HG03039 (cell line): Measurements from ENCODE around the gene CTSC.
A peak's percentile ranks its signal among the peaks of the same experiment; 100 is the strongest.
"Not testable (repeated sequence)": the region's sequence is repeated elsewhere in the genome, so short reads cannot be mapped to it uniquely, and the experiment has no call there.

ENCODE experiments used
- ATAC-seq: cut with Tn5 transposase; IDR thresholded peaks from one replicate; pipeline ENCODE4 v1.9.1; 2021; ENCODE audit warnings: mild to moderate bottlenecking, moderate library complexity; ENCODE audit not compliant: unreplicated experiment

The CTSC gene

GRCh38 chr11:88322881-88323280, 14.7 kb downstream of the CTSC start:
- not testable (repeated sequence) for ATAC-seq

GRCh38 chr11:88321412-88321811, 16.1 kb downstream of the CTSC start:
- not testable (repeated sequence) for ATAC-seq

GRCh38 chr11:88320149-88320559, 17.4 kb downstream of the CTSC start:
- no peak for ATAC-seq

- no peak for ATAC-seq
Observed at GRCh38 chr11:88318017-88318416, 19.5 kb downstream of the CTSC start.

GRCh38 chr11:88317536-88317935, 20.0 kb downstream of the CTSC start:
- no peak for ATAC-seq

- ATAC-seq = no peak
Observed at GRCh38 chr11:88315981-88316441, 21.5 kb downstream of the CTSC start.

GRCh38 chr11:88315015-88315414, 22.5 kb downstream of the CTSC start:
- ATAC-seq = no peak

GRCh38 chr11:88313441-88313840, 24.1 kb downstream of the CTSC start:
- ATAC-seq = no peak

GRCh38 chr11:88312628-88313027, 24.9 kb downstream of the CTSC start:
- no peak for ATAC-seq

GRCh38 chr11:88310246-88310645, 27.3 kb downstream of the CTSC start:
- no peak for ATAC-seq

- ATAC-seq = no peak
Observed at GRCh38 chr11:88308576-88308975, 29.0 kb downstream of the CTSC start.

- peak; percentile 65 for ATAC-seq
Observed at GRCh38 chr11:88307749-88308425, 29.6 kb downstream of the CTSC start.

GRCh38 chr11:88306785-88307184, 30.8 kb downstream of the CTSC start:
- ATAC-seq = no peak

GRCh38 chr11:88305430-88305829, 32.1 kb downstream of the CTSC start:
- ATAC-seq = no peak

GRCh38 chr11:88304352-88304751, 33.2 kb downstream of the CTSC start:
- ATAC-seq = no peak

GRCh38 chr11:88303037-88303436, 34.5 kb downstream of the CTSC start:
- no peak for ATAC-seq

- peak; percentile 43 for ATAC-seq
Observed at GRCh38 chr11:88301488-88302140, 35.9 kb downstream of the CTSC start.

GRCh38 chr11:88300888-88301487, 36.5 kb downstream of the CTSC start:
- peak; percentile 56 for ATAC-seq

GRCh38 chr11:88297863-88298262, 39.7 kb downstream of the CTSC start:
- no peak for ATAC-seq

- ATAC-seq = no peak
Observed at GRCh38 chr11:88297421-88297820, 40.1 kb downstream of the CTSC start.

- no peak for ATAC-seq
Observed at GRCh38 chr11:88295028-88295427, 42.5 kb downstream of the CTSC start.

- no peak for ATAC-seq
Observed at GRCh38 chr11:88293931-88294330, 43.6 kb downstream of the CTSC start.
